ENCODE measurements around the gene KRTAP9-6.
"Not testable (repeated sequence)": the region's sequence is repeated elsewhere in the genome, so short reads cannot be mapped to it uniquely, and the experiment has no call there.

Gene KRTAP9-6, protein sequence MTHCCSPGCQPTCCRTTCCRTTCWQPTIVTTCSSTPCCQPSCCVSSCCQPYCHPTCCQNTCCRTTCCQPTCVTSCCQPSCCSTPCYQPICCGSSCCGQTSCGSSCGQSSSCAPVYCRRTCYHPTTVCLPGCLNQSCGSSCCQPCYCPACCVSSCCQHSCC

DNA sequence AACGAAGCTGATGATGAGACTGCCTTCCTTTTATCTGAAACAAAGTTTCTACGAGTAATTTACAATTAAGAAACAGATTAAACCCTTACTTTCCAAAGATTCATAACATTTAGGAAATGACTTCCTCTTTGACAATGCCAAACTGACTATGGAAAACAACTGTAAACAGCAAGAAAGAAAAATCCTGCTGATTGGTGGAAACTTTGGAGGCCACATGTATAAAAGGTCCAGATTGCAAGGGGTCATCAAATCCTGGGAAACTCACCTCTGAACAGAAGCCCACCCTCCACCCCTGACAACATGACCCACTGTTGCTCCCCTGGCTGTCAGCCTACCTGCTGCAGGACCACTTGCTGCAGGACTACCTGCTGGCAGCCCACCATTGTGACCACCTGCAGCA, at the start of gene KRTAP9-6:
Gene KRTAP9-6, plus strand, starts transcription at position 301 of the 400 bp plus-strand sequence. Its CDS starts 0 bp downstream, at position 301.
- no peak for DNase-seq (ENCODE audit: low read depth)
- H3K4me3 ChIP-seq (replicated peaks; ENCODE audit: low read depth, low read length) = no peak within 1 kb of the TSS
- TF ChIP-seq, protein P1, sequence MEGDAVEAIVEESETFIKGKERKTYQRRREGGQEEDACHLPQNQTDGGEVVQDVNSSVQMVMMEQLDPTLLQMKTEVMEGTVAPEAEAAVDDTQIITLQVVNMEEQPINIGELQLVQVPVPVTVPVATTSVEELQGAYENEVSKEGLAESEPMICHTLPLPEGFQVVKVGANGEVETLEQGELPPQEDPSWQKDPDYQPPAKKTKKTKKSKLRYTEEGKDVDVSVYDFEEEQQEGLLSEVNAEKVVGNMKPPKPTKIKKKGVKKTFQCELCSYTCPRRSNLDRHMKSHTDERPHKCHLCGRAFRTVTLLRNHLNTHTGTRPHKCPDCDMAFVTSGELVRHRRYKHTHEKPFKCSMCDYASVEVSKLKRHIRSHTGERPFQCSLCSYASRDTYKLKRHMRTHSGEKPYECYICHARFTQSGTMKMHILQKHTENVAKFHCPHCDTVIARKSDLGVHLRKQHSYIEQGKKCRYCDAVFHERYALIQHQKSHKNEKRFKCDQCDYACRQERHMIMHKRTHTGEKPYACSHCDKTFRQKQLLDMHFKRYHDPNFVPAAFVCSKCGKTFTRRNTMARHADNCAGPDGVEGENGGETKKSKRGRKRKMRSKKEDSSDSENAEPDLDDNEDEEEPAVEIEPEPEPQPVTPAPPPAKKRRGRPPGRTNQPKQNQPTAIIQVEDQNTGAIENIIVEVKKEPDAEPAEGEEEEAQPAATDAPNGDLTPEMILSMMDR (IDR thresholded peaks at IDR 0.05; ENCODE audit: low read length, missing control alignments) = no peak

DNA sequence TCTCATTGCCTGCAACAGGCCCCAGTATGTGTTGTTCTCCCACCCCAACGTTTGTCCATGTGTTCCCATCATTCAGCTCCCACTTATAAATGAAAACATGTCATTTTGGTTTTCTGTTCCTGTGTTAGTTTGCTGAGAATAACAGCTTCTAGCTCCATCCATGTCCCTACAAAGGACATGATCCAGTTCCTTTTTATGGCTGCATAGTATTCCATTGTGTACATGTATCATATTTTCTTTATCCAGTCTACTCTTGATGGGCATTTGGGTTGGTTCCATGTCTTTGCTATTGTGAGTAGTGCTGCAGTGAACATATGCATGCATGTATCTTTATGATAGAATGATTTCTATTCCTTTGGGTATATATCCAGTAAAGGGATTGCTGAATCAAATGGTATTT, 49.5 kb upstream of the KRTAP9-6 start:
- TF ChIP-seq, protein P1 (IDR thresholded peaks at IDR 0.05; ENCODE audit: low read length, missing control alignments) = no peak
- no peak overlapping the region for H3K4me3 ChIP-seq (replicated peaks; ENCODE audit: low read depth, low read length)
- DNase-seq (ENCODE audit: low read depth) = no peak

DNA sequence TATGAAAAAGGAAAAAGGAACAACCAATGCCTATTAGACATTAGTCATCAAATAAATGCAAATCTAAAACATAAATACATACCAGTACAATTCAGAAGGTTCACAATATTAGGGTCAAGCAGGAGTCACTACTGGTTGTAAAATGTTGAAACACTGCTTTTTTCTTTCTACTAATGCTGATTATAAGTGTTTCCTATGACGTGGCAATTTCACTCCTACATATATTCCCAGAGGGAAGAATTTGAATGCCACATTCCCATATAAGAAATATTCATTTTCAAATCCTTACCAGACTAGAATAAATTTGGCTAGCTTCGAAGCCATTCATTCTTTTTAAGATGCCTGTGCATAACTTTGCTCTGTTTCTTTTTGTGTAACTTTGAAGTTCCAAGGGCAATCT, 41.4 kb upstream of the KRTAP9-6 start:
- peak; percentile 20 for DNase-seq (ENCODE audit: low read depth)
- TF ChIP-seq, protein P1 (IDR thresholded peaks at IDR 0.05; ENCODE audit: low read length, missing control alignments) = no peak
- H3K4me3 ChIP-seq (replicated peaks; ENCODE audit: low read depth, low read length) = no peak overlapping the region

DNA sequence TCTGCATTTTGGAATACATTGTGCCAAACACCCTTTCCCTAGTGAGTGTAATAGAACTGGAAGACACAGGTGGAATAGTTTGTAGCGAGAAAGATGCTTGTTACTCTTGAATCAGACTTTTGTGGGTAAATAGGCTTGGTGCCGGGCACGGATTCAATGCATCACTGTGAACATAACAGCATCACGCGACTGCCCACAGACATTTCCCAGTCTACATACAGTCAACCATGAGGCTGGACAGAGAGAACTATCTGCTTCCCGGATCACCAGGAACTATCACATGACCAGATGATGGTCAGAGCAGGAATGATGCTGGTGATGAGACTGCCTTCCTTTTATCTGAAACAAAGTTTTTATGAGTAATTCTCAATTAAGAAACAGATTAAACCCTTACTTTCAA, 39.1 kb upstream of the KRTAP9-6 start:
- DNase-seq (ENCODE audit: low read depth) = no peak
- H3K4me3 ChIP-seq (replicated peaks; ENCODE audit: low read depth, low read length) = no peak overlapping the region
- TF ChIP-seq, protein P1 (IDR thresholded peaks at IDR 0.05; ENCODE audit: low read length, missing control alignments) = no peak

DNA sequence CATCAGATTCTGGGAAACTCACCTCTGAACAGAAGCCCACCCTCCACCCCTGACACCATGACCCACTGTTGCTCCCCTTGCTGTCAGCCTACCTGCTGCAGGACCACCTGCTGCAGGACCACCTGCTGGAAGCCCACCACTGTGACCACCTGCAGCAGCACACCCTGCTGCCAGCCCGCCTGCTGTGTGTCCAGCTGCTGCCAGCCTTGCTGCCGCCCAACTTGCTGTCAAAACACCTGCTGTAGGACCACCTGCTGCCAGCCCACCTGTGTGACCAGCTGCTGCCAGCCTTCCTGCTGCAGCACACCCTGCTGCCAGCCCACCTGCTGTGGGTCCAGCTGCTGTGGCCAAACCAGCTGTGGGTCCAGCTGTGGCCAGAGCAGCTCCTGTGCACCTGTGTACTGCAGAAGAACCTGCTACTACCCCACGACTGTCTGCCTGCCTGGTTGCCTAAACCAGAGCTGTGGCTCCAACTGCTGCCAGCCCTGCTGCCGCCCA, 38.5 kb upstream of the KRTAP9-6 start, which contains the start of gene KRTAP9-2:
Gene KRTAP9-2, plus strand, starts transcription at position 51 of the 498 bp plus-strand sequence. Its CDS starts 7 bp downstream, at position 58.
- H3K4me3 ChIP-seq (replicated peaks; ENCODE audit: low read depth, low read length); DNase-seq (ENCODE audit: low read depth): not testable (repeated sequence)

DNA sequence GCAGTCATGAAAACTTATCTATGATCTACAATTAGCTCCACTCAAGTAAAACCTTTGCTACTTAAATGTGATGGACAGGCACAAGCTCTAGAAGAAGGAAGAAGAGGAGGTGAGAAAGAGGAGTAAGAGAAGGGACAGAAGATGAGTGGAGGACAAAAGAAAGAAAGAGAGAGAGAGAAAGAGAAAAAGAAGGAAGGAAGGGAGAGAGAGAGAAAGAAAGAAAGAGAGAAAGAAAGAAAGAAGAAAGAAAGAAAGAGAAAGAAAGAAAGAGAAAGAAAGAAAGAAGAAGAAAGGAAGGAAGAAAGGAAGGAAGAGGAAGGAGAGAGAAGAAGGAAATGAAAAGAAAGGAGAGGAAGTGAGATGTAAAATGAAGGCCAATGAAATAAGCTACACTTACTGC, 35.1 kb upstream of the KRTAP9-6 start:
- DNase-seq (ENCODE audit: low read depth) = no peak
- H3K4me3 ChIP-seq (replicated peaks; ENCODE audit: low read depth, low read length) = no peak overlapping the region
- TF ChIP-seq, protein P1 (IDR thresholded peaks at IDR 0.05; ENCODE audit: low read length, missing control alignments) = no peak

DNA sequence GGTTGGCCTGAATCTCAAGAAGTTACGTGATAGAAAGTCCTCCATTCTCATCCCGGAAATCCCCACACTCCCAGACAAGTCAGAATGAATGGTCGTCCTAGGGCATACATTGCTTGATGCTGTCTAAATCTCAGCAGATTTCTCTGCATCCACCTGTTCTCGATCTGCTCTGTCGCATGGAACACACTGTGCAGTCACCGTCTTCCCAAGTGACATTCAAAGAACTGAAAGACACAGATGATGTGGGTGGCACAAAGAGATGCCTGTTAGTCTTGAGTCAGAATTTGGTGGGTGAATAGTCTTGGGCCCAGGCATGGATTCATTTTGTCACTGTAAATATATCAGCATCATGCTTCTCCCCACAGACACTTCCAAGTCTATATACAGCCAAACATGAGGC, 33.4 kb upstream of the KRTAP9-6 start:
- H3K4me3 ChIP-seq (replicated peaks; ENCODE audit: low read depth, low read length) = no peak overlapping the region
- TF ChIP-seq, protein P1 (IDR thresholded peaks at IDR 0.05; ENCODE audit: low read length, missing control alignments) = no peak
- no peak for DNase-seq (ENCODE audit: low read depth)

DNA sequence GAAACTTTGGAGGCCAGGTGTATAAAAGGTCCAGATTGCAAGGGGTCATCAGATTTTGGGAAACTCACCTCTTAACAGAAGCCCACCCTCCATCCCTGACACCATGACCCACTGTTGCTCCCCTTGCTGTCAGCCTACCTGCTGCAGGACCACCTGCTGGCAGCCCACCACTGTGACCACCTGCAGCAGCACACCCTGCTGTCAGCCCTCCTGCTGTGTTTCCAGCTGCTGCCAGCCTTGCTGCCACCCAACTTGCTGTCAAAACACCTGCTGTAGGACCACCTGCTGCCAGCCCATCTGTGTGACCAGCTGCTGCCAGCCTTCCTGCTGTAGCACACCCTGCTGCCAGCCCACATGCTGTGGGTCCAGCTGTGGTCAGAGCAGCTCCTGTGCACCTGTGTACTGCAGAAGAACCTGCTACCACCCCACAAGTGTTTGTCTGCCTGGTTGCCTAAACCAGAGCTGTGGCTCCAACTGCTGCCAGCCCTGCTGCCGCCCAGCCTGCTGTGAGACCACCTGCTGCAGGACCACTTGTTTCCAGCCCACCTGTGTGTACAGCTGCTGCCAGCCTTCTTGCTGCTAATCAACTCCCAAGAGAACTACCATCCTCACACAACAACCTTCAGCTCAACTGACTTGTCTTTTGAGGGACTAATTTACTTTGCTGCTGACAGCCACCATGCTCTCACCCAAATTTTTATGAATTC, 32.6 kb upstream of the KRTAP9-6 start, which contains the start of gene KRTAP9-3:
Gene KRTAP9-3, plus strand, starts transcription at position 51 of the 707 bp plus-strand sequence. Its CDS starts 53 bp downstream, at position 104.
- H3K4me3 ChIP-seq (replicated peaks; ENCODE audit: low read depth, low read length); DNase-seq (ENCODE audit: low read depth): not testable (repeated sequence)

DNA sequence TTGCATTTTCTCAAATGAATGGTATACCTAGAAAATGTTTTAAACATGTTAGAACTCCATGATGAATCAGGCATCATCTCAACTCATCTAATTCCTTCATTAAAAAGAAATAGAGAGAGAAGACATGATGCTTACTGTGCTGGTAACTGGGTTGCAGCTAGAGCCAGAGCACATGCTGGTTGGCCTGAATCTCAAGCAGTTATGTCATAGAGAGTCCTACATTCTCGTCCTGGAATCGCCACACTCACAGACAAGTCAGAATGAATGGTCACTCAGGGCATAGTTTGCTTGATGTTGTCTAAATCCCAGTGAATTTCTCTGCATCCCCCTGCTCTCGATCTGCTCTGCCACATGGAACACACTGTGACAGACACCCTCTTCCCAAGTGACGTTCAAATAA, 28.1 kb upstream of the KRTAP9-6 start:
- not testable (repeated sequence) for DNase-seq (ENCODE audit: low read depth); H3K4me3 ChIP-seq (replicated peaks; ENCODE audit: low read depth, low read length)

DNA sequence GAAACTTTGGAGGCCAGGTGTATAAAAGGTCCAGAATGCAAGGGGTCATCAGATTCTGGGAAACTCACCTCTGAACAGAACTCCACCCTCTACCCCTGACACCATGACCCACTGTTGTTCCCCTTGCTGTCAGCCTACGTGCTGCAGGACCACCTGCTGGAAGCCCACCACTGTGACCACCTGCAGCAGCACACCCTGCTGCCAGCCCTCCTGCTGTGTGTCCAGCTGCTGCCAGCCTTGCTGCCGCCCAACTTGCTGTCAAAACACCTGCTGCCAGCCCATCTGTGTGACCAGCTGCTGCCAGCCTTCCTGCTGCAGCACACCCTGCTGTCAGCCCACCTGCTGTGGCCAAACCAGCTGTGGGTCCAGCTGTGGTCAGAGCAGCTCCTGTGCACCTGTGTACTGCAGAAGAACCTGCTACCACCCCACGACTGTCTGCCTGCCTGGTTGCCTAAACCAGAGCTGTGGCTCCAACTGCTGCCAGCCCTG, 27.2 kb upstream of the KRTAP9-6 start, which contains the start of gene KRTAP9-8:
Gene KRTAP9-8, plus strand, starts transcription at position 51 of the 489 bp plus-strand sequence. Its CDS starts 53 bp downstream, at position 104.
- not testable (repeated sequence) for H3K4me3 ChIP-seq (replicated peaks; ENCODE audit: low read depth, low read length); DNase-seq (ENCODE audit: low read depth)
